Left hindlimb (tissue), 1 donor: Measurements from ENCODE around the gene FNDC11.
A peak's percentile ranks its signal among the peaks of the same experiment; 100 is the strongest.

ENCODE experiments used
- DNase-seq: peaks from one replicate; pipeline ENCODE4 v3.0.0-alpha.2; 2018

The FNDC11 gene

GRCh38 chr20:63582382-63583063 is 28.6 kb downstream of the FNDC11 start:
- no peak for DNase-seq

GRCh38 chr20:63585616-63586565 is 31.9 kb downstream of the FNDC11 start:
- DNase-seq: no peak

GRCh38 chr20:63586797-63587196 is 32.8 kb downstream of the FNDC11 start:
- DNase-seq: no peak

- no peak for DNase-seq
Observed at GRCh38 chr20:63587256-63587655, 33.3 kb downstream of the FNDC11 start.

- DNase-seq: no peak
Observed at GRCh38 chr20:63587776-63588591, 34.0 kb downstream of the FNDC11 start.

GRCh38 chr20:63588641-63589041 is 34.7 kb downstream of the FNDC11 start:
- no peak for DNase-seq

GRCh38 chr20:63589261-63590217 is 35.6 kb downstream of the FNDC11 start:
- peak; percentile 50 for DNase-seq

- DNase-seq: no peak
Observed at GRCh38 chr20:63590218-63591146, 36.5 kb downstream of the FNDC11 start.

- no peak for DNase-seq
Observed at GRCh38 chr20:63591147-63591533, 37.2 kb downstream of the FNDC11 start.

GRCh38 chr20:63591786-63592355 is 37.9 kb downstream of the FNDC11 start:
- DNase-seq: no peak

- no peak for DNase-seq
Observed at GRCh38 chr20:63592661-63593060, 38.7 kb downstream of the FNDC11 start.

GRCh38 chr20:63594043-63594561 is 40.1 kb downstream of the FNDC11 start:
- no peak for DNase-seq

GRCh38 chr20:63595416-63596127 is 41.6 kb downstream of the FNDC11 start:
- no peak for DNase-seq

- DNase-seq: no peak
Observed at GRCh38 chr20:63596423-63596822, 42.5 kb downstream of the FNDC11 start.

- DNase-seq: no peak
Observed at GRCh38 chr20:63597651-63598478, 43.9 kb downstream of the FNDC11 start.

GRCh38 chr20:63598479-63599395 is 44.8 kb downstream of the FNDC11 start:
- no peak for DNase-seq

- DNase-seq: no peak
Observed at GRCh38 chr20:63599396-63600050, 45.6 kb downstream of the FNDC11 start.
